Sigmoid colon (tissue), 4 donors: ENCODE results near the gene ZBTB40.

ENCODE experiments used
- POLR2A ChIP-seq, 2 donors: fragments of 450-650 bp; IDR thresholded peaks; one replicate each; pipeline ENCODE4 v1.6.1; 2016; ENCODE audit warnings: antibody characterized with exemption in 2 of 2, mild to moderate bottlenecking in 2 of 2, moderate library complexity in 2 of 2
- POLR2AphosphoS5 ChIP-seq, 4 donors: sonication (generic); formaldehyde crosslinking; IDR thresholded peaks; one replicate each; pipeline ENCODE4 v1.6.1; 2017; ENCODE audit warnings: antibody characterized with exemption in 4 of 4
- TF ChIP-seq, protein P1 (sequence below), 4 experiments: fragments of 450-650 bp in 3 of 4; fragments of 200-600 bp in 1 of 4; IDR thresholded peaks; one replicate each; pipeline ENCODE4 v1.5.1; 2016 to 2019; ENCODE audit warnings: antibody characterized with exemption in 4 of 4, mild to moderate bottlenecking in 3 of 4, moderate library complexity in 2 of 4

- TF ChIP-seq POLR2A (IDR thresholded peaks at IDR 0.05): no peak
- TF ChIP-seq, protein P1, sequence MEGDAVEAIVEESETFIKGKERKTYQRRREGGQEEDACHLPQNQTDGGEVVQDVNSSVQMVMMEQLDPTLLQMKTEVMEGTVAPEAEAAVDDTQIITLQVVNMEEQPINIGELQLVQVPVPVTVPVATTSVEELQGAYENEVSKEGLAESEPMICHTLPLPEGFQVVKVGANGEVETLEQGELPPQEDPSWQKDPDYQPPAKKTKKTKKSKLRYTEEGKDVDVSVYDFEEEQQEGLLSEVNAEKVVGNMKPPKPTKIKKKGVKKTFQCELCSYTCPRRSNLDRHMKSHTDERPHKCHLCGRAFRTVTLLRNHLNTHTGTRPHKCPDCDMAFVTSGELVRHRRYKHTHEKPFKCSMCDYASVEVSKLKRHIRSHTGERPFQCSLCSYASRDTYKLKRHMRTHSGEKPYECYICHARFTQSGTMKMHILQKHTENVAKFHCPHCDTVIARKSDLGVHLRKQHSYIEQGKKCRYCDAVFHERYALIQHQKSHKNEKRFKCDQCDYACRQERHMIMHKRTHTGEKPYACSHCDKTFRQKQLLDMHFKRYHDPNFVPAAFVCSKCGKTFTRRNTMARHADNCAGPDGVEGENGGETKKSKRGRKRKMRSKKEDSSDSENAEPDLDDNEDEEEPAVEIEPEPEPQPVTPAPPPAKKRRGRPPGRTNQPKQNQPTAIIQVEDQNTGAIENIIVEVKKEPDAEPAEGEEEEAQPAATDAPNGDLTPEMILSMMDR (IDR thresholded peaks at IDR 0.05): no peak
- TF ChIP-seq POLR2AphosphoS5 (IDR thresholded peaks at IDR 0.05): no peak
Measured at GRCh38 chr1:22473952-22474351, 22.3 kb downstream of the ZBTB40 start.
